Fibroblast of villous mesenchyme (primary cell): Measurements from ENCODE around the gene FLYWCH1. TPM values are rescaled to one million over a fixed set of nuclear protein-coding genes. Genes with fewer than 3 reads are reported as not detected.

Experiments used
- DNase-seq: peaks from one replicate; pipeline ENCODE4 v3.0.0-alpha.2; 2010; ENCODE audit warnings: low read depth
- H3K4me3 ChIP-seq: 2 replicates; pipeline ENCODE4 v1.5.1; 2011; ENCODE audit warnings: low read depth, mild to moderate bottlenecking, low read length
- CTCF ChIP-seq: IDR thresholded peaks from 2 replicates; pipeline ENCODE4 v1.5.1; 2012; ENCODE audit warnings: low read depth, mild to moderate bottlenecking, low read length; ENCODE audit not compliant: insufficient read depth
- total RNA-seq: library from RNA; depleted of rRNA; stranded (reverse); fragments of >200 nt; gene quantifications from 2 replicates; pipeline ENCODE4 v1.2.3, GENCODE V29; 2012

FLYWCH1 gene
- total RNA-seq, 1 donor = 25.9 TPM

- H3K4me3 ChIP-seq = peak within 1 kb of the TSS; percentile 79
- no peak for TF ChIP-seq CTCF
- DNase-seq = peak; percentile 81
These were observed 68.8 kb downstream of the FLYWCH1 start, which contains the start of gene PKMYT1 for GRCh38 chr16:2980227-2981176. Gene PKMYT1, minus strand, starts transcription at chr16:2980446. Its CDS starts 789 bp downstream, at chr16:2979657.

GRCh38 chr16:2981177-2981898 is 69.6 kb downstream of the FLYWCH1 start:
- peak overlapping the region; percentile 79 for H3K4me3 ChIP-seq

GRCh38 chr16:2981899-2982250 is 70.1 kb downstream of the FLYWCH1 start:
- no peak for TF ChIP-seq CTCF
- no peak overlapping the region for H3K4me3 ChIP-seq
- no peak for DNase-seq

More at GRCh38 chr16:2981177-2981898, 69.6 kb downstream of the FLYWCH1 start:
- no peak for TF ChIP-seq CTCF
- no peak for DNase-seq

GRCh38 chr16:2982402-2982801 is 70.7 kb downstream of the FLYWCH1 start:
- H3K4me3 ChIP-seq = no peak overlapping the region
- no peak for TF ChIP-seq CTCF
- no peak for DNase-seq

- peak overlapping the region; percentile 37 for H3K4me3 ChIP-seq
- DNase-seq = peak; percentile 73
- TF ChIP-seq CTCF = peak; percentile 81
These were observed 72.0 kb downstream of the FLYWCH1 start for GRCh38 chr16:2983706-2984136.

- no peak overlapping the region for H3K4me3 ChIP-seq
- no peak for TF ChIP-seq CTCF
- no peak for DNase-seq
These were observed 73.7 kb downstream of the FLYWCH1 start for GRCh38 chr16:2985462-2985861.
